Measurements from ENCODE around the gene CASP9. TPM values are rescaled to one million over a fixed set of nuclear protein-coding genes. Genes with fewer than 3 reads are reported as not detected.

CASP9 gene
- 10 to 100 TPM in 6 of 8 experiments, 1 to 10 TPM in 2; 8.2 to 17.1 (median 13.9) TPM for total RNA-seq

- Histone ChIP-seq H3K4me1 (replicated peaks in 1 of 2) (peaks cover 7 to 17% of the 10 kb centered on the region in 2 donors), H3K4me3 (peak within 1 kb of the TSS; percentile 60 to 92 (median 76)), H3K27ac (peak within 1 kb of the TSS; percentile 94 to 99)
- no peak for ATAC-seq (replicated peaks in 6 of 8)
- WGBS, 10 experiments = 0% methylated on average over 2 to 5 of the region's 27 CpGs; no CpG with 5 or more reads in 8 of the 10 experiments
- in situ Hi-C loops (cut with MboI; ENCODE audit: low pct_unique_long_range_greater_than_20kb in 2 of 9, low sequenced_read_pairs in 9 of 9, unreplicated experiment in 9 of 9) = no loop called here
These were observed at the start of gene CASP9 for GRCh38 chr1:15524021-15524282. TSS of gene CASP9 (minus strand) at chr1:15524215. CDS start at chr1:15524200, 15 bp downstream.

DNA sequence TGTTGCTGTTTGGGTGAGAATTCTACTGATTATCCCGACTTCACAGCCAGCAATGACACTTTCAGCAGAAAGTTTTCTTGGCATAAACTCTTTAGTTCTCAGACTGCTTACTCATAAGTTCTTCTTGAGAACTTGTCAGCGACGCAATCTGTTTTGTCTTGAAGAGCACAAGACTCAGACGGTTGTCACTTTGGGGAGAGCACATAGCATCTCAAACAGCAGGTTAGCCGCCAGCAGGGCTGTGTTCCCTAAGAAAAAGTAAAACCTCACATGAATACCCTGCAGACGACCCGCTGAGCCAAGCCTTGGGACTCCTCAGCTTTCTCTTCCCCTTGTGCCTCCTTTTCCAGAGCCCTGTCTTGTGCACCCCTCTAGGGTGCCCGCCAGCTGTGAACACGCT is 49.5 kb upstream of the CASP9 start:
- no peak for ATAC-seq (replicated peaks in 6 of 8)
- in situ Hi-C loops (cut with MboI; ENCODE audit: low pct_unique_long_range_greater_than_20kb in 2 of 9, low sequenced_read_pairs in 9 of 9, unreplicated experiment in 9 of 9) = no loop called here
- WGBS, 10 experiments = 24 to 100% (median 65%) methylated on average over 1 to 8 of the region's 9 CpGs
- H3K4me3 ChIP-seq = no peak overlapping the region
- H3K4me1 ChIP-seq (replicated peaks in 1 of 2) = no peaks in the 10 kb centered on the region
- H3K27ac ChIP-seq = no peak overlapping the region

GRCh38 chr1:15571266-15571665 is 47.3 kb upstream of the CASP9 start:
- Histone ChIP-seq H3K27ac (no peak overlapping the region), H3K4me1 (replicated peaks in 1 of 2) (no peaks in the 10 kb centered on the region), H3K4me3 (no peak overlapping the region)
- in situ Hi-C loops (cut with MboI; ENCODE audit: low pct_unique_long_range_greater_than_20kb in 2 of 9, low sequenced_read_pairs in 9 of 9, unreplicated experiment in 9 of 9) = no loop called here
- ATAC-seq (replicated peaks in 6 of 8) = no peak

DNA sequence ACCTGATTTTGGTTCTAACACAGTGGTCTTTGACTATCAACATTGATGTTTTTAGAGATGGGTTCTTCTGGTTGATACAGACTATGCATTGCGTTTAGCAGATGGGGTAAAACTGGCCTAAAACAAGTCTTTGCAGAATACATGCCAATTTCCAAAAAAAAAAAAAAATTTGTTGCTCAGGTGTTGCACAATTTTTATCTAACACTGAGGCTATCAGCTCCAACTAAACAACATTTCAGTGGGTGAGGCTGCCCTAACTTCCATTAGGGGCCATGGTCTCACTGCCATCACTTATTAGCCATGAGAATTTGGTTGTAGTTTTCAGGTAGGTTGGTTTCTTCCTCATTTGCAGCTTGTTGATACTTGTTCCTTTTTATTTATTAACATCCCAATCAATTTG is 46.8 kb upstream of the CASP9 start:
- ATAC-seq (replicated peaks in 6 of 8) = no peak
- H3K27ac ChIP-seq = no peak overlapping the region
- H3K4me1 ChIP-seq (replicated peaks in 1 of 2) = no peaks in the 10 kb centered on the region
- in situ Hi-C loops (cut with MboI; ENCODE audit: low pct_unique_long_range_greater_than_20kb in 2 of 9, low sequenced_read_pairs in 9 of 9, unreplicated experiment in 9 of 9) = no loop called here
- no peak overlapping the region for H3K4me3 ChIP-seq
- WGBS, 10 experiments = 78 to 100% (median 100%) methylated on average over 1 of the region's 1 CpG; no CpG with 5 or more reads in 3 of the 10 experiments

DNA sequence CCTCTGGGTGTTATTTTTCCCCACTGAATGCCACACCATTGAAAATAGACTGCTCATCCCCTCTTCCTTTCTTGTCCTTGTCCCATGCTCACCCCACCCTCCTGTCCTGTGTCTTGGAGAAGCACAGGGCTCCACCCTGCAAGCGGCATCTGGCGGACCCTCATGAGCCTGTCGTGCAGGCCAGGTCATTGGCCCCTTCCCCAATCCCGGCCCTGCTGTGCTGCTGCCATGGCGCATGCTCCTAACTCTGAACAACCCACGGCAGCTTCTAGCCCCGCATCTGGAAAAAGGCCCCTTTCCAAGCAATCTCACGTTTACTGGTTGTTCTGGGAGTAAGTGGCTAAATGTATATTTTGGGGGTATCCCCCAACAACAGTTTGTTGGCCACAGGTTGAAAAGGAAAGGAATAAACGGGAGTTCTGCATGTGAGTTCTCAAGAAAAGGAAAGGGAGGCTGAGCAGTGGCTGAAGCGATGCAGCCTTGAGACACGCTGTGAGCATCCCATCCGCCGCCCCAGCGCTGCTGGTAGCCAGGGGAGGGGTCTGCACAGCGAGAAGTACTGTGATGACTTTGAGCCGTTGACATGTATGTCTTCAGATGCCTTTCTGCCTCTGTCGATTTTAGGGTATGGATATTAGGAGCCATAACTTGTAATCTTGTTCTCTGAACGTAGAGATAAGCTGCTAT is 44.5 kb upstream of the CASP9 start:
- Histone ChIP-seq H3K4me1 (replicated peaks in 1 of 2) (no peaks in the 10 kb centered on the region), H3K4me3 (no peak overlapping the region), H3K27ac (no peak overlapping the region)
- WGBS, 10 experiments = 63 to 100% (median 90%) methylated on average over 1 to 17 of the region's 18 CpGs; no CpG with 5 or more reads in 1 of the 10 experiments
- in situ Hi-C loops (cut with MboI; ENCODE audit: low pct_unique_long_range_greater_than_20kb in 2 of 9, low sequenced_read_pairs in 9 of 9, unreplicated experiment in 9 of 9) = no loop called here
- no peak for ATAC-seq (replicated peaks in 6 of 8)

DNA sequence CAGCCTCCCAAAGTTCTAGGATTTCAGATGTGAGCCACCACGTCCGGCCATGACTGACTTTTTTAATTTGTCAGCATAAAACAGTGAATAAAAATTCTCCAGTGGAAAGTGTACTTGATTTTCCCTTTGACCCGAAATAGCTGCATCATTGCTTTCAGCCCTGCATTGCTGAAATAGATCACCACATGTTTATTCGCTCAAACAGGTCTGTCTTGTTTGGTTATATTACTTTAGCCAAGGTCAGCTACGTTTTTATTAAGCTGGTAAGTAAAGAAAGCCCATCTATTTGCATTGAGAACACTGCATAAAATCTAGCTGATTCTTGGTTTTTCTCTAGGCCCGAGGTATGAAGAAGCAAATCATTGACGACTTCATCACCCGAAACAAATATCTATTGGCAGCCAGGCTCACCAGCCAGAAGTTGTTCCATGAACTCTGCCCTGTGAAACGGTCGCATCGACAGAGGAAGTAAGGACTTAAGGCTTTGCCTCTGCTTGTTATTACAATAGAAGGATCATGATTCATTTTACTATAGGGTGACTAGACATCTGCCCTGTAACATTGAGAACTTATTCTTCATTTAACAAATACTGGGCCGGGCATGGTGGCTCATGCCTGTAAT is 35.3 kb upstream of the CASP9 start:
- in situ Hi-C loops (cut with MboI; ENCODE audit: low pct_unique_long_range_greater_than_20kb in 2 of 9, low sequenced_read_pairs in 9 of 9, unreplicated experiment in 9 of 9) = no loop called here
- H3K4me1 ChIP-seq (replicated peaks in 1 of 2) = no peaks in the 10 kb centered on the region
- no peak overlapping the region for H3K4me3 ChIP-seq
- no peak overlapping the region for H3K27ac ChIP-seq
- WGBS, 10 experiments = 88 to 95% (median 93%) methylated on average over 4 to 12 of the region's 12 CpGs
- ATAC-seq (replicated peaks in 6 of 8) = no peak

GRCh38 chr1:15558516-15558915 is 34.5 kb upstream of the CASP9 start:
- whole genome bisulfite sequencing, 10 experiments = 80 to 100% (median 91%) methylated on average over 1 to 4 of the region's 4 CpGs
- Histone ChIP-seq H3K27ac (no peak overlapping the region), H3K4me1 (replicated peaks in 1 of 2) (no peaks in the 10 kb centered on the region), H3K4me3 (no peak overlapping the region)
- in situ Hi-C loops (cut with MboI; ENCODE audit: low pct_unique_long_range_greater_than_20kb in 2 of 9, low sequenced_read_pairs in 9 of 9, unreplicated experiment in 9 of 9) = no loop called here
- no peak for ATAC-seq (replicated peaks in 6 of 8)

GRCh38 chr1:15557594-15557993 is 33.6 kb upstream of the CASP9 start:
- H3K27ac ChIP-seq = no peak overlapping the region
- in situ Hi-C loops (cut with MboI; ENCODE audit: low pct_unique_long_range_greater_than_20kb in 2 of 9, low sequenced_read_pairs in 9 of 9, unreplicated experiment in 9 of 9) = no loop called here
- H3K4me1 ChIP-seq (replicated peaks in 1 of 2) = no peaks in the 10 kb centered on the region
- no peak for ATAC-seq (replicated peaks in 6 of 8)
- WGBS, 10 experiments = 87 to 100% (median 97%) methylated on average over 1 to 2 of the region's 2 CpGs
- no peak overlapping the region for H3K4me3 ChIP-seq

DNA sequence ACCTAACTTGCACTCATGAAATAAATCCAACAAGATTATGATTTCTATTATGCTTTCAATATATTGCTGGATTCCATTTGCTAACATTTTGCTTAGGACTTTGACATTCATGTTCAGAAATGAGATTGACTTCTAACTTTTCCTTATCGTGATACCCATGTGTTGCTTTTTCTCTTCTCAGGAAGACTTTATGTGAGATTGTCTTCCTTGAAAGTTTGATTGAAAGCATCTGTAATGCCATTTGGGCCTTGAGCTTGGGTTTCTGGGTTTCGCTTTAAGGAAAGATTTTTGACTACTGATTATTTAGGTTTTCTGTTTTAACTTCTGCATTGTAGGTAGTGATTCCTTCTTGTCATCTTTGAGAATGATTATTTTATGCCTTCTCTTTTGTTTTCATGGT is 33.0 kb upstream of the CASP9 start:
- Histone ChIP-seq H3K4me1 (replicated peaks in 1 of 2) (no peaks in the 10 kb centered on the region), H3K4me3 (no peak overlapping the region), H3K27ac (no peak overlapping the region)
- WGBS, 10 experiments = 63 to 100% (median 92%) methylated on average over 2 of the region's 2 CpGs
- in situ Hi-C loops (cut with MboI; ENCODE audit: low pct_unique_long_range_greater_than_20kb in 2 of 9, low sequenced_read_pairs in 9 of 9, unreplicated experiment in 9 of 9) = no loop called here
- no peak for ATAC-seq (replicated peaks in 6 of 8)

DNA sequence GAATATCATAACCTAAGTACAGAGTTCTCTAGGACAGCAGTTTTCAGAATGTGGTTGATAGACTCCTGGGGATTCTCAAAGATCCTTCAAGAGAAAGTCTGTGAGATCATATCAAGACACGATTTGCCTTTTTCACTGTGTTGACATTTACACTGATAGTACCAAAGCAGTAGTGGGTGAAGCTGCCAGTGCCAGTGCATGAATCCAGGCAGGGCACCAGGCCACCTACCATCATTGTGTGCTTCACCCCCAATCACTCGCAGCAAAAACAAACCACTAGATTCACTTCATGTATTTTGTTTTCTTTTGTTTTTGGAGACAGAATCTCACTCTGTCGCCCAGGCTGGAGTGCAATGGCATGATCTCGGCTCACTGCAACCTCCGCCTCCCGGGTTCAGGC is 26.6 kb upstream of the CASP9 start:
- in situ Hi-C loops (cut with MboI; ENCODE audit: low pct_unique_long_range_greater_than_20kb in 2 of 9, low sequenced_read_pairs in 9 of 9, unreplicated experiment in 9 of 9) = no loop called here
- WGBS, 10 experiments = 0 to 100% (median 93%) methylated on average over 1 to 6 of the region's 6 CpGs; no CpG with 5 or more reads in 3 of the 10 experiments
- no peak overlapping the region for H3K27ac ChIP-seq
- no peaks in the 10 kb centered on the region for H3K4me1 ChIP-seq (replicated peaks in 1 of 2)
- ATAC-seq (replicated peaks in 6 of 8) = no peak
- H3K4me3 ChIP-seq = no peak overlapping the region

GRCh38 chr1:15546641-15547040 is 22.6 kb upstream of the CASP9 start:
- no peak for ATAC-seq (replicated peaks in 6 of 8)
- Histone ChIP-seq H3K27ac (no peak overlapping the region), H3K4me1 (replicated peaks in 1 of 2) (no peaks in the 10 kb centered on the region), H3K4me3 (no peak overlapping the region)
- WGBS, 10 experiments = 69 to 100% (median 93%) methylated on average over 2 of the region's 2 CpGs
- in situ Hi-C loops (cut with MboI; ENCODE audit: low pct_unique_long_range_greater_than_20kb in 2 of 9, low sequenced_read_pairs in 9 of 9, unreplicated experiment in 9 of 9) = no loop called here

DNA sequence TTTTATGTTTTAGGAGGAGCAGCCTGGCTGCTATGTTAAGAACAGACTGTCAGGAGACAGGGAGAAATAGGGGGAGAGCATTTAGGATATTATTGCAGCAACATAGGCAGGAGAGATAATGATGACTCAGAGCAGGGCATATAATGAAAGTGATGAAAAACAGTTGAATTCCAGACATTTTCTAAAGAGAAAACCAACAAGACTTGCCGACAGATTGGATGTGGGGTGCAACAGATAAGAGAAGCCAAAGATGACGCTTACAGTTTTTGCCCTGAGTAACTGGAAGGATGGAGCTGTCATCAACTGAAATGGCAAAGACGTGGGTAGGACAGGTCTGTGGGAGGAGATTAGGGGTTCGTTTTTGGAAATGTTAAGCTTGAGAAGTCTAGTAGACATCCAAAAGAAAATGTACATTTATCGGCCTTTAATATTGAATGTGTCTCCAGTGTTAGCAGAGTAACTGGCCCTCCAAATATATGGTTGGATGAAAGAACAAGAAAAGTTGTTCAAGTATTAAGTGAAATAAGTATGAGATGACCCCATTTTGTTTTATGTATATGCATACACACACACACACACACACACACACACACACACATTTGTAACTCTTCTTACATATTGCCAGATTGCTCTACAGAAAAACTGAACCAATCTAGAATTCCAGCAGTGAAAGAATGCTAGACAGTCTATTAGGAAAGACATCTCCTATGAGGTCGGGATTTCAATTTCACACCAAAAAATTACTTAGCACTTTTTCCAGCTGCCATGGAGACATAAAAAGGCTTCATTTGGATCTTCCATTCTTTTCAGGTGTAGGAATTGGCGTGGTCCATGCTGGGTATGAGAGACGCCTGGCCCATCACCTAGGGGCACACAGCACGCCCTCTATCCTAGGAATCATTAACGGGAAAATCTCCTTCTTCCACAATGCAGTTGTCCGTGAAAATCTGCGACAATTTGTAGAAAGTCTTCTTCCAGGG is 19.9 kb upstream of the CASP9 start:
- whole genome bisulfite sequencing, 10 experiments = 0 to 100% (median 88%) methylated on average over 1 to 12 of the region's 12 CpGs
- ATAC-seq (replicated peaks in 6 of 8) = no peak
- Histone ChIP-seq H3K4me1 (replicated peaks in 1 of 2) (no peaks in the 10 kb centered on the region), H3K4me3 (no peak overlapping the region), H3K27ac (no peak overlapping the region)
- in situ Hi-C loops (cut with MboI; ENCODE audit: low pct_unique_long_range_greater_than_20kb in 2 of 9, low sequenced_read_pairs in 9 of 9, unreplicated experiment in 9 of 9) = no loop called here

DNA sequence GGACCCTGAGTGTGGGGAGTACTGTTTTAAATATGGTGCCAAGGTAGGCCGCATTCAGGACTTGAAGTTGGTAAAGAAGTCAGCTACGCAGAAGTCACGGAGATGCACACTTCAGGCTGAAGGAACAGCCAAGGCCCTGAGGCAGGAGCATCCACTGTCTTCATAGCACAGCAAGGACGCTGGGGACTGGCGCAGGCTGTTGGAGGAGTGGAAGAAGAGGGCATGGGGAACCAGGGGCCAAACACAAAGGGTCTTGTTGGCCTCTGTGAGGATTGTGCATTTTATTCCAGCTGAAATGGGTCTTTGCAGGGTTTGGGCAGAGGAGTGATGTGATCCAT is 19.2 kb upstream of the CASP9 start:
- H3K4me3 ChIP-seq = no peak overlapping the region
- H3K4me1 ChIP-seq (replicated peaks in 1 of 2) = no peaks in the 10 kb centered on the region
- WGBS, 10 experiments = 78 to 100% (median 96%) methylated on average over 2 to 5 of the region's 5 CpGs; no CpG with 5 or more reads in 2 of the 10 experiments
- no peak overlapping the region for H3K27ac ChIP-seq
- ATAC-seq (replicated peaks in 6 of 8) = no peak
- in situ Hi-C loops (cut with MboI; ENCODE audit: low pct_unique_long_range_greater_than_20kb in 2 of 9, low sequenced_read_pairs in 9 of 9, unreplicated experiment in 9 of 9) = no loop called here
